K562 (cell line): ENCODE results near the gene ACHE.

Source experiments
- ARHGAP35 ChIP-seq: fragments of 450-650 bp; IDR thresholded peaks from 2 replicates; pipeline ENCODE4 v1.6.1; 2018; ENCODE audit not compliant: partially characterized antibody
- BRCA1 ChIP-seq, 2 experiments: fragments of 450-650 bp in 1 of 2; sonication (generic) in 1 of 2; formaldehyde crosslinking in 1 of 2; IDR thresholded peaks; 2 replicates each; pipeline versions ENCODE4 v1.5.0 to v1.6.1; 2017 to 2020; ENCODE audit warnings: mild to moderate bottlenecking in 1 of 2, missing genetic modification reagents in 1 of 2
- CEBPB ChIP-seq: fragments of 450-650 bp; IDR thresholded peaks from 2 replicates; pipeline ENCODE4 v1.6.1; 2016; ENCODE audit warnings: missing genetic modification characterization, missing compliant biosample characterization
- CHD1 ChIP-seq: fragments of 200-600 bp; sonication (generic); IDR thresholded peaks from one replicate; pipeline ENCODE4 v1.6.1; 2012; ENCODE audit warnings: mild to moderate bottlenecking, moderate library complexity, low read length, inconsistent platforms
- GATAD2B ChIP-seq: fragments of 450-650 bp; IDR thresholded peaks from 2 replicates; pipeline ENCODE4 v1.6.1; 2017; ENCODE audit warnings: mild to moderate bottlenecking, borderline replicate concordance
- HMG20A ChIP-seq: fragments of 450-650 bp; formaldehyde crosslinking; conservative IDR thresholded peaks from 2 replicates; pipeline ENCODE4 v1.4.0; 2020; ENCODE audit warnings: mild to moderate bottlenecking, mixed read lengths
- MAZ ChIP-seq, 2 experiments: fragments of 450-650 bp in 1 of 2; sonication (generic) in 1 of 2; formaldehyde crosslinking; IDR thresholded peaks in 1 of 2; conservative IDR thresholded peaks in 1 of 2; 2 replicates each; pipeline versions ENCODE4 v1.4.0 to v1.5.0; 2020; ENCODE audit warnings: mild to moderate bottlenecking in 1 of 2, missing genetic modification reagents in 1 of 2
- NR3C1 ChIP-seq: sonication (generic); formaldehyde crosslinking; IDR thresholded peaks from 2 replicates; pipeline ENCODE4 v1.8.1; 2022; ENCODE audit warnings: missing genetic modification reagents
- POLR2AphosphoS5 ChIP-seq: IDR thresholded peaks from 2 replicates; pipeline ENCODE4 v1.6.1; 2011; ENCODE audit warnings: mild to moderate bottlenecking, low read depth, low read length, moderate library complexity; ENCODE audit not compliant: control insufficient read depth, insufficient read depth
- RBM34 ChIP-seq: fragments of 200-400 bp; formaldehyde crosslinking; IDR thresholded peaks from 2 replicates; pipeline ENCODE4 v1.6.1; 2018; ENCODE audit warnings: low read length, borderline replicate concordance; ENCODE audit not compliant: insufficient read depth
- SMAD1 ChIP-seq: fragments of 150-350 bp; IDR thresholded peaks from 2 replicates; pipeline ENCODE4 v1.6.1; 2014; ENCODE audit warnings: low read length, low read depth; ENCODE audit not compliant: partially characterized antibody
- TF ChIP-seq, protein P1 (sequence below): IDR thresholded peaks from 2 replicates; pipeline ENCODE4 v1.6.1; 2016; ENCODE audit warnings: missing genetic modification characterization, missing compliant biosample characterization
- TF ChIP-seq, protein P2 (sequence below), 3 experiments: IDR thresholded peaks in 2 of 3; conservative IDR thresholded peaks in 1 of 3; 2 replicates each; pipeline ENCODE4 v1.5.1; 2011 to 2012; ENCODE audit warnings: low read length in 3 of 3, mild to moderate bottlenecking in 3 of 3, control low read depth in 2 of 3, improper control_type of control experiment in 1 of 3, inconsistent platforms in 1 of 3, low read depth in 1 of 3, mixed read lengths in 1 of 3, moderate library complexity in 1 of 3; ENCODE audit not compliant: insufficient read depth in 2 of 3

DNA sequence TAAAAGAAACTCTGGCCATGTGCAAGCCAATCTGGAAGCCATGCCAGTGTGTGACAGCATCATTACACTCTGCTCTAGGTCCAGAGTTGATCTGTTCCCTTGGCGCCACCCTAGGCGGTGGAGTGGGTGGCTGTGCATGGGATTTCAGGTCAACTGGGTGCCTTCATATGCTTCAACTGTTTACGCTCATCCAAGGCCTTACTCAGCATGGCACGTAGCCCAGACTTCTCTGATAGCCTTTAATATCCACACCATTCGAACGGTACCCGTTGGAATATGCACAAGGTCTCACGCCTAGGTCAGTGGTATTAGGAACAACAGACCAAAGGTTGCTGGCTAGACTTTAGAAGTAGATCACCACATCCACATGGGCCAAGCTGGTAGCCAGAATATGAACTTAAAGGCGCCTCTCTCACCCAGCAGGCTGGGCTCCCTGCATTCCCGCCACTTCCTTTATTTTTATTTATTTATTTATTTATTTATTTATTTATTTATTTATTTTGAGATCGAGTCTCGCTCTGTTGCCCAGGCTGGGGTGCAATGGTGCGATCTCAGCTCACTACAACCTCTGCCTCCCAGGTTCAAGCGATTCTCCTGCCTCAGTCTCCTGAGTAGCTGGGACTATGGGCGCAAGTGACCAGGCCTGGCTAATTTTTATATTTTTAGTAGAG lies 18.7 kb upstream of the ACHE start:
- TF ChIP-seq, protein P1, sequence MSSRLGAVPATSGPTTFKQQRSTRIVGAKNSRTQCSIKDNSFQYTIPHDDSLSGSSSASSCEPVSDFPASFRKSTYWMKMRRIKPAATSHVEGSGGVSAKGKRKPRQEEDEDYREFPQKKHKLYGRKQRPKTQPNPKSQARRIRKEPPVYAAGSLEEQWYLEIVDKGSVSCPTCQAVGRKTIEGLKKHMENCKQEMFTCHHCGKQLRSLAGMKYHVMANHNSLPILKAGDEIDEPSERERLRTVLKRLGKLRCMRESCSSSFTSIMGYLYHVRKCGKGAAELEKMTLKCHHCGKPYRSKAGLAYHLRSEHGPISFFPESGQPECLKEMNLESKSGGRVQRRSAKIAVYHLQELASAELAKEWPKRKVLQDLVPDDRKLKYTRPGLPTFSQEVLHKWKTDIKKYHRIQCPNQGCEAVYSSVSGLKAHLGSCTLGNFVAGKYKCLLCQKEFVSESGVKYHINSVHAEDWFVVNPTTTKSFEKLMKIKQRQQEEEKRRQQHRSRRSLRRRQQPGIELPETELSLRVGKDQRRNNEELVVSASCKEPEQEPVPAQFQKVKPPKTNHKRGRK (tag) = no peak
- no peak for TF ChIP-seq ARHGAP35
- TF ChIP-seq MAZ (CRISPR knock-in tag; conservative IDR thresholded peaks at IDR 0.05 in 1 of 2, IDR thresholded peaks at IDR 0.05 in 1 of 2) = no peak
- TF ChIP-seq, protein P2, sequence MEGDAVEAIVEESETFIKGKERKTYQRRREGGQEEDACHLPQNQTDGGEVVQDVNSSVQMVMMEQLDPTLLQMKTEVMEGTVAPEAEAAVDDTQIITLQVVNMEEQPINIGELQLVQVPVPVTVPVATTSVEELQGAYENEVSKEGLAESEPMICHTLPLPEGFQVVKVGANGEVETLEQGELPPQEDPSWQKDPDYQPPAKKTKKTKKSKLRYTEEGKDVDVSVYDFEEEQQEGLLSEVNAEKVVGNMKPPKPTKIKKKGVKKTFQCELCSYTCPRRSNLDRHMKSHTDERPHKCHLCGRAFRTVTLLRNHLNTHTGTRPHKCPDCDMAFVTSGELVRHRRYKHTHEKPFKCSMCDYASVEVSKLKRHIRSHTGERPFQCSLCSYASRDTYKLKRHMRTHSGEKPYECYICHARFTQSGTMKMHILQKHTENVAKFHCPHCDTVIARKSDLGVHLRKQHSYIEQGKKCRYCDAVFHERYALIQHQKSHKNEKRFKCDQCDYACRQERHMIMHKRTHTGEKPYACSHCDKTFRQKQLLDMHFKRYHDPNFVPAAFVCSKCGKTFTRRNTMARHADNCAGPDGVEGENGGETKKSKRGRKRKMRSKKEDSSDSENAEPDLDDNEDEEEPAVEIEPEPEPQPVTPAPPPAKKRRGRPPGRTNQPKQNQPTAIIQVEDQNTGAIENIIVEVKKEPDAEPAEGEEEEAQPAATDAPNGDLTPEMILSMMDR (IDR thresholded peaks at IDR 0.05 in 2 of 3, conservative IDR thresholded peaks at IDR 0.05 in 1 of 3; ENCODE audit: insufficient read depth in 2 of 3, low read depth in 1 of 3, low read length in 3 of 3) = no peak
- no peak for TF ChIP-seq SMAD1
- no peak for TF ChIP-seq NR3C1 (CRISPR knock-in tag)
- TF ChIP-seq BRCA1 (IDR thresholded peaks at IDR 0.05) = no peak
- no peak for TF ChIP-seq BRCA1 (CRISPR knock-in tag; IDR thresholded peaks at IDR 0.05)
- no peak for TF ChIP-seq GATAD2B
- no peak for TF ChIP-seq CHD1
- TF ChIP-seq POLR2AphosphoS5 = no peak
- no peak for TF ChIP-seq HMG20A
- TF ChIP-seq RBM34 = no peak
- no peak for TF ChIP-seq CEBPB (tag)
